ENCODE results near the gene POM121L2. TPM values are rescaled to one million over a fixed set of nuclear protein-coding genes. Genes with fewer than 3 reads are reported as not detected.

Gene POM121L2
- total and polyA plus RNA-seq, 2 of the 13 experiments (the other 11 are each of a cell fraction or from before 2014, with no cell fraction given), result not detected

DNA sequence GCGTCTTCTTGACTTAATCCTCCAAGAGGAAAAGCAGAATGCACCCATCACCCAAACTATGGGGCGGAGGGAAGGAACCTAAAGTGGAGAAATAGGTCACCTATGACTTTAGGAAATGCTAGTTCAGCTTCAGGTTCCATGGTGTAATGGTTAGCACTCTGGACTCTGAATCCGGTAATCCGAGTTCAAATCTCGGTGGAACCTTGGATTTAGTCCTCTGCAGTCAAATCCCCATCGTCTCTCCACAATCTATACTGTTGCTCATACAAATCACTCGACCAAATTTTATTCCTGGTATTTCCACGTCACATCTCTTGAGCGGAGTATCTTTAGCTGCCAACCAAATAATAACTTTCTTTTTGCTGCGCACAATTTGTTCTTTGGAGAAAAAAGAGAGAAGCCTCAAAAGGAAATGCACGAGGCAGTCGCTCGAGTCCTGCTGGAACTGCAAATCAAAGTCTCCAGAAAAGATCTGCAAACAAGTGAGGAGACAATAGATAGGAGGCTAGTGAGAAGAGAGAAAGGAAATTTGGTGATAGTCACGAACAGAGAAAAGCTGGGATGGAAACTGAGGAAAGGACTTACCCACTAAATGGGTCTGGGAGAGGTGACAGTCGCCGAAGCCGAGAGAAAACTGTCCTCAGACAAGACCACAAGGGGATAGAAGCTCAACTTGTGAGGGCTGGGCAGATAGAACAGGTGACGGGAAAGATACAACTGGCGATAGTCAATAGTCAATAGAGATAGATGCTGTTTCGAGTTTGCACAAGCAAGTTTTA, 16.6 kb downstream of the POM121L2 start (continued):
- TF ChIP-seq, protein P1, sequence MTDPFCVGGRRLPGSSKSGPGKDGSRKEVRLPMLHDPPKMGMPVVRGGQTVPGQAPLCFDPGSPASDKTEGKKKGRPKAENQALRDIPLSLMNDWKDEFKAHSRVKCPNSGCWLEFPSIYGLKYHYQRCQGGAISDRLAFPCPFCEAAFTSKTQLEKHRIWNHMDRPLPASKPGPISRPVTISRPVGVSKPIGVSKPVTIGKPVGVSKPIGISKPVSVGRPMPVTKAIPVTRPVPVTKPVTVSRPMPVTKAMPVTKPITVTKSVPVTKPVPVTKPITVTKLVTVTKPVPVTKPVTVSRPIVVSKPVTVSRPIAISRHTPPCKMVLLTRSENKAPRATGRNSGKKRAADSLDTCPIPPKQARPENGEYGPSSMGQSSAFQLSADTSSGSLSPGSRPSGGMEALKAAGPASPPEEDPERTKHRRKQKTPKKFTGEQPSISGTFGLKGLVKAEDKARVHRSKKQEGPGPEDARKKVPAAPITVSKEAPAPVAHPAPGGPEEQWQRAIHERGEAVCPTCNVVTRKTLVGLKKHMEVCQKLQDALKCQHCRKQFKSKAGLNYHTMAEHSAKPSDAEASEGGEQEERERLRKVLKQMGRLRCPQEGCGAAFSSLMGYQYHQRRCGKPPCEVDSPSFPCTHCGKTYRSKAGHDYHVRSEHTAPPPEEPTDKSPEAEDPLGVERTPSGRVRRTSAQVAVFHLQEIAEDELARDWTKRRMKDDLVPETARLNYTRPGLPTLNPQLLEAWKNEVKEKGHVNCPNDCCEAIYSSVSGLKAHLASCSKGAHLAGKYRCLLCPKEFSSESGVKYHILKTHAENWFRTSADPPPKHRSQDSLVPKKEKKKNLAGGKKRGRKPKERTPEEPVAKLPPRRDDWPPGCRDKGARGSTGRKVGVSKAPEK (CRISPR knock-in tag; IDR thresholded peaks at IDR 0.05; ENCODE audit: borderline replicate concordance), result peak; percentile 86; the same call in 1 of the 2 replicates
- TF ChIP-seq, protein P2, sequence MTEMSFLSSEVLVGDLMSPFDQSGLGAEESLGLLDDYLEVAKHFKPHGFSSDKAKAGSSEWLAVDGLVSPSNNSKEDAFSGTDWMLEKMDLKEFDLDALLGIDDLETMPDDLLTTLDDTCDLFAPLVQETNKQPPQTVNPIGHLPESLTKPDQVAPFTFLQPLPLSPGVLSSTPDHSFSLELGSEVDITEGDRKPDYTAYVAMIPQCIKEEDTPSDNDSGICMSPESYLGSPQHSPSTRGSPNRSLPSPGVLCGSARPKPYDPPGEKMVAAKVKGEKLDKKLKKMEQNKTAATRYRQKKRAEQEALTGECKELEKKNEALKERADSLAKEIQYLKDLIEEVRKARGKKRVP (CRISPR knock-in tag; IDR thresholded peaks at IDR 0.05), result 0 out of 4 replicates have a peak, but pooled peaks of 1 of the 2 experiments have one; percentile 12
- TF ChIP-seq, protein P3, sequence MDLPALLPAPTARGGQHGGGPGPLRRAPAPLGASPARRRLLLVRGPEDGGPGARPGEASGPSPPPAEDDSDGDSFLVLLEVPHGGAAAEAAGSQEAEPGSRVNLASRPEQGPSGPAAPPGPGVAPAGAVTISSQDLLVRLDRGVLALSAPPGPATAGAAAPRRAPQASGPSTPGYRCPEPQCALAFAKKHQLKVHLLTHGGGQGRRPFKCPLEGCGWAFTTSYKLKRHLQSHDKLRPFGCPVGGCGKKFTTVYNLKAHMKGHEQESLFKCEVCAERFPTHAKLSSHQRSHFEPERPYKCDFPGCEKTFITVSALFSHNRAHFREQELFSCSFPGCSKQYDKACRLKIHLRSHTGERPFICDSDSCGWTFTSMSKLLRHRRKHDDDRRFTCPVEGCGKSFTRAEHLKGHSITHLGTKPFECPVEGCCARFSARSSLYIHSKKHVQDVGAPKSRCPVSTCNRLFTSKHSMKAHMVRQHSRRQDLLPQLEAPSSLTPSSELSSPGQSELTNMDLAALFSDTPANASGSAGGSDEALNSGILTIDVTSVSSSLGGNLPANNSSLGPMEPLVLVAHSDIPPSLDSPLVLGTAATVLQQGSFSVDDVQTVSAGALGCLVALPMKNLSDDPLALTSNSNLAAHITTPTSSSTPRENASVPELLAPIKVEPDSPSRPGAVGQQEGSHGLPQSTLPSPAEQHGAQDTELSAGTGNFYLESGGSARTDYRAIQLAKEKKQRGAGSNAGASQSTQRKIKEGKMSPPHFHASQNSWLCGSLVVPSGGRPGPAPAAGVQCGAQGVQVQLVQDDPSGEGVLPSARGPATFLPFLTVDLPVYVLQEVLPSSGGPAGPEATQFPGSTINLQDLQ (CRISPR knock-in tag; IDR thresholded peaks at IDR 0.05), result no peak
- 0 out of 2 replicates have a peak, but pooled peaks have one; percentile 26 for TF ChIP-seq HMG20B (CRISPR knock-in tag; conservative IDR thresholded peaks at IDR 0.05)
- no peak for TF ChIP-seq PCBP1 (IDR thresholded peaks at IDR 0.05; ENCODE audit: borderline replicate concordance, low read depth, low read length)
- no peak for TF ChIP-seq MBD4 (IDR thresholded peaks at IDR 0.05; ENCODE audit: borderline replicate concordance, low read length)
- TF ChIP-seq ZNF557 (CRISPR knock-in tag; IDR thresholded peaks at IDR 0.05), result no peak
- TF ChIP-seq GFI1 (CRISPR knock-in tag; IDR thresholded peaks at IDR 0.05; ENCODE audit: borderline replicate concordance), result 0 out of 2 replicates have a peak, but pooled peaks have one; percentile 42
- no peak for TF ChIP-seq PHF20 (CRISPR knock-in tag; IDR thresholded peaks at IDR 0.05)
- TF ChIP-seq, protein P4, sequence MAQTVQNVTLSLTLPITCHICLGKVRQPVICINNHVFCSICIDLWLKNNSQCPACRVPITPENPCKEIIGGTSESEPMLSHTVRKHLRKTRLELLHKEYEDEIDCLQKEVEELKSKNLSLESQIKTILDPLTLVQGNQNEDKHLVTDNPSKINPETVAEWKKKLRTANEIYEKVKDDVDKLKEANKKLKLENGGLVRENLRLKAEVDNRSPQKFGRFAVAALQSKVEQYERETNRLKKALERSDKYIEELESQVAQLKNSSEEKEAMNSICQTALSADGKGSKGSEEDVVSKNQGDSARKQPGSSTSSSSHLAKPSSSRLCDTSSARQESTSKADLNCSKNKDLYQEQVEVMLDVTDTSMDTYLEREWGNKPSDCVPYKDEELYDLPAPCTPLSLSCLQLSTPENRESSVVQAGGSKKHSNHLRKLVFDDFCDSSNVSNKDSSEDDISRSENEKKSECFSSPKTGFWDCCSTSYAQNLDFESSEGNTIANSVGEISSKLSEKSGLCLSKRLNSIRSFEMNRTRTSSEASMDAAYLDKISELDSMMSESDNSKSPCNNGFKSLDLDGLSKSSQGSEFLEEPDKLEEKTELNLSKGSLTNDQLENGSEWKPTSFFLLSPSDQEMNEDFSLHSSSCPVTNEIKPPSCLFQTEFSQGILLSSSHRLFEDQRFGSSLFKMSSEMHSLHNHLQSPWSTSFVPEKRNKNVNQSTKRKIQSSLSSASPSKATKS (CRISPR knock-in tag; IDR thresholded peaks at IDR 0.05), result no peak
- TF ChIP-seq, protein P5, sequence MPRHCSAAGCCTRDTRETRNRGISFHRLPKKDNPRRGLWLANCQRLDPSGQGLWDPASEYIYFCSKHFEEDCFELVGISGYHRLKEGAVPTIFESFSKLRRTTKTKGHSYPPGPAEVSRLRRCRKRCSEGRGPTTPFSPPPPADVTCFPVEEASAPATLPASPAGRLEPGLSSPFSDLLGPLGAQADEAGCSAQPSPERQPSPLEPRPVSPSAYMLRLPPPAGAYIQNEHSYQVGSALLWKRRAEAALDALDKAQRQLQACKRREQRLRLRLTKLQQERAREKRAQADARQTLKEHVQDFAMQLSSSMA (CRISPR knock-in tag; IDR thresholded peaks at IDR 0.05), result no peak
- TF ChIP-seq CHD4 (IDR thresholded peaks at IDR 0.05; ENCODE audit: borderline replicate concordance, low read length), result peak; percentile 48; the same call in 1 of the 2 replicates
- TF ChIP-seq ZNF354B (CRISPR knock-in tag; IDR thresholded peaks at IDR 0.05), result no peak
- no peak for TF ChIP-seq ZNF431 (CRISPR knock-in tag; IDR thresholded peaks at IDR 0.05; ENCODE audit: borderline replicate concordance, low read depth)
- no peak for TF ChIP-seq SALL2 (CRISPR knock-in tag; IDR thresholded peaks at IDR 0.05)
- 0 out of 2 replicates have a peak, but pooled peaks have one; percentile 24 for TF ChIP-seq CEBPG (CRISPR knock-in tag; IDR thresholded peaks at IDR 0.05)
- no peak for TF ChIP-seq KAT7 (CRISPR knock-in tag; IDR thresholded peaks at IDR 0.05; ENCODE audit: borderline replicate concordance)
- no peak for TF ChIP-seq SP1 (IDR thresholded peaks at IDR 0.05)
- TF ChIP-seq SP1 (CRISPR knock-in tag; IDR thresholded peaks at IDR 0.05), result no peak

All from HepG2 (cell line).